Kidney (tissue), 14 donors: ENCODE results near the gene PPM1N. TPM values are rescaled to one million over a fixed set of nuclear protein-coding genes. Genes with fewer than 3 reads are reported as not detected.

Experiments used
- DNase-seq, 5 donors: peaks; one replicate each; pipeline ENCODE4 v3.0.0-alpha.2; 2013 to 2020
- FAIRE-seq: peaks from 2 replicates; lab custom pipeline; 2012; peaks lifted over from hg19 to GRCh38; lab: Jason Lieb, UNC
- H3K27ac ChIP-seq, 2 donors: one replicate each; pipeline ENCODE4 v1.7.0; 2013; ENCODE audit warnings: low read depth in 2 of 2, low read length in 2 of 2, inconsistent platforms in 1 of 2
- H3K27me3 ChIP-seq: one replicate; pipeline ENCODE4 v1.7.1; 2013; ENCODE audit warnings: low read length, inconsistent platforms; ENCODE audit not compliant: control insufficient read depth, insufficient read depth
- H3K36me3 ChIP-seq, 3 donors: one replicate each; pipeline versions ENCODE4 v1.7.0 to v1.7.1; 2013; ENCODE audit warnings: low read length in 3 of 3, control low read depth in 1 of 3, inconsistent platforms in 1 of 3; ENCODE audit not compliant: insufficient read depth in 3 of 3, control insufficient read depth in 2 of 3
- H3K4me1 ChIP-seq, 3 donors: one replicate each; pipeline versions ENCODE4 v1.7.0 to v1.7.1; 2013; ENCODE audit warnings: low read length in 3 of 3, inconsistent platforms in 1 of 3, low read depth in 1 of 3; ENCODE audit not compliant: control insufficient read depth in 2 of 3, insufficient read depth in 2 of 3
- H3K4me3 ChIP-seq, 3 donors: one replicate each; pipeline versions ENCODE4 v1.7.0 to v1.8.1; 2013; ENCODE audit warnings: low read length in 3 of 3, control low read depth in 1 of 3, inconsistent platforms in 1 of 3
- H3K9ac ChIP-seq, 3 donors: one replicate each; pipeline versions ENCODE4 v1.7.0 to v1.7.1; 2013; ENCODE audit warnings: low read length in 3 of 3, control low read depth in 1 of 3, inconsistent platforms in 1 of 3
- H3K9me3 ChIP-seq, 3 donors: one replicate each; pipeline versions ENCODE4 v1.7.0 to v1.7.1; 2013; ENCODE audit warnings: low read length in 3 of 3, control low read depth in 1 of 3, inconsistent platforms in 1 of 3; ENCODE audit not compliant: control insufficient read depth in 2 of 3, insufficient read depth in 1 of 3
- intact Hi-C: fragments of 100-400 bp; cut with DNase I; formaldehyde crosslinking; loops from one replicate; pipeline ENCODE4 v1.11.1; 2022
- polyA plus RNA-seq: library from polyadenylated mRNA; stranded (reverse); fragments of 350-450 nt; fragmentation: Illumina TruSeq; extraction: RNeasy Lipid Tissue Mini Kit (QIAGEN cat#74804); gene quantifications from one replicate; pipeline ENCODE4 v1.2.3, GENCODE V29; 2014; ENCODE audit warnings: low read depth, low replicate concordance; ENCODE audit not compliant: insufficient read depth
- total RNA-seq: library from RNA; stranded (reverse); fragmentation: NEBNext Ultra II Directional; extraction: Animal tissue kit (Norgen Biotek cat#: 25700); gene quantifications from one replicate; pipeline ENCODE4 v1.2.1, GENCODE V29; 2021
- TF ChIP-seq, protein P1 (sequence below): IDR thresholded peaks from 3 replicates; pipeline ENCODE4 v1.5.1; 2012; ENCODE audit warnings: mild to moderate bottlenecking, moderate library complexity, borderline replicate concordance; ENCODE audit not compliant: insufficient read depth; ENCODE audit errors: extremely low read depth
- donor health status: control.
- donor health status: control.
- donor health status: control.
- donor health status: control.
- donor health status: control.
- donor health status: DM: yes; HTN: yes; CAD: no.
- donor health status: Normal renal cell carcinoma (clear cell type).

PPM1N gene
- total and polyA plus RNA-seq, 2 donors from 2014 or later: 0.69 to 2.2 TPM

DNA sequence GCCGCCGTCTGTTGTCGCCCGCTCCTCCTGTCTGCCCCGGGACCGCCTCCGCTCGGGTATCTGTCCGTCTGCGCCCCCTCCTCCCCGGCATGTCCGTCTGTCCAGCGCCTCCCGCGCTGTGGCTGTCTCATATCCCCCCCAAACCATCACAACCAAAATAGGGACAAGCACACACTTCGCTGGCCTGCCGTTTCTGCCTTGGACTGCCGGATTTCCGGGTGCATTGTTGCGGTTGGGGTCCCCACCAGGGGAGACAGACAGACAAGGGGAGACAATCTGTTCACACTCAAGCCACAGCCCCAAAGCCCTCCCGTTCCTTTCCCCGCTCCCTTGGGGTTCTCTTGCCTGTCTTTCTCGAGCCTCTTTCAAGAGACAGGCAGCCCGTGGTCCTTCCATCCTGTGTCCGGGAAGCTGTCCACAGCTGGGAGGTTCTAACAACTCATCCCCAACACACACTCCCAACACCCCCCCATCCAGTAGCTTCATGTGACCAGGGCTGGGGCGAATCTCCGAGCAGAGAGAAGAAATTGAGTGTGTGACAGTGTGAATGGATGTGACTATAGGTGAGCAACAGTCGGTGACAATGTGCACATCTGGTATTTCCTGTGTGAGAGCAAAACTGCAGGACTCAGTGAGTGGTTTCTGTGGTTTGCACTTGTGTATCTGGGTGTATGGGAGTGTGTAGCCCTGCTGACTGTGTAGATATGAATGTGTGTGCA is 47.0 kb upstream of the PPM1N start:
- Histone ChIP-seq H3K27me3 (no peaks in the 10 kb centered on the region), H3K9ac (peak overlapping the region; percentile 43 to 79 (median 64)), H3K4me3 (peak overlapping the region; percentile 53 to 81 (median 61)), H3K36me3 (no peaks in the 10 kb centered on the region), H3K27ac (peak overlapping the region; percentile 16 to 85), H3K4me1 (peaks cover 0 to 17% (median 0%) of the 10 kb centered on the region in 3 donors), H3K9me3 (no peaks in the 10 kb centered on the region)
- TF ChIP-seq, protein P1, sequence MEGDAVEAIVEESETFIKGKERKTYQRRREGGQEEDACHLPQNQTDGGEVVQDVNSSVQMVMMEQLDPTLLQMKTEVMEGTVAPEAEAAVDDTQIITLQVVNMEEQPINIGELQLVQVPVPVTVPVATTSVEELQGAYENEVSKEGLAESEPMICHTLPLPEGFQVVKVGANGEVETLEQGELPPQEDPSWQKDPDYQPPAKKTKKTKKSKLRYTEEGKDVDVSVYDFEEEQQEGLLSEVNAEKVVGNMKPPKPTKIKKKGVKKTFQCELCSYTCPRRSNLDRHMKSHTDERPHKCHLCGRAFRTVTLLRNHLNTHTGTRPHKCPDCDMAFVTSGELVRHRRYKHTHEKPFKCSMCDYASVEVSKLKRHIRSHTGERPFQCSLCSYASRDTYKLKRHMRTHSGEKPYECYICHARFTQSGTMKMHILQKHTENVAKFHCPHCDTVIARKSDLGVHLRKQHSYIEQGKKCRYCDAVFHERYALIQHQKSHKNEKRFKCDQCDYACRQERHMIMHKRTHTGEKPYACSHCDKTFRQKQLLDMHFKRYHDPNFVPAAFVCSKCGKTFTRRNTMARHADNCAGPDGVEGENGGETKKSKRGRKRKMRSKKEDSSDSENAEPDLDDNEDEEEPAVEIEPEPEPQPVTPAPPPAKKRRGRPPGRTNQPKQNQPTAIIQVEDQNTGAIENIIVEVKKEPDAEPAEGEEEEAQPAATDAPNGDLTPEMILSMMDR: no peak
- no peak for FAIRE-seq
- peak in 3 of 5 donors; percentile 59 to 81 (median 71) for DNase-seq
- intact Hi-C loops: no loop called here

DNA sequence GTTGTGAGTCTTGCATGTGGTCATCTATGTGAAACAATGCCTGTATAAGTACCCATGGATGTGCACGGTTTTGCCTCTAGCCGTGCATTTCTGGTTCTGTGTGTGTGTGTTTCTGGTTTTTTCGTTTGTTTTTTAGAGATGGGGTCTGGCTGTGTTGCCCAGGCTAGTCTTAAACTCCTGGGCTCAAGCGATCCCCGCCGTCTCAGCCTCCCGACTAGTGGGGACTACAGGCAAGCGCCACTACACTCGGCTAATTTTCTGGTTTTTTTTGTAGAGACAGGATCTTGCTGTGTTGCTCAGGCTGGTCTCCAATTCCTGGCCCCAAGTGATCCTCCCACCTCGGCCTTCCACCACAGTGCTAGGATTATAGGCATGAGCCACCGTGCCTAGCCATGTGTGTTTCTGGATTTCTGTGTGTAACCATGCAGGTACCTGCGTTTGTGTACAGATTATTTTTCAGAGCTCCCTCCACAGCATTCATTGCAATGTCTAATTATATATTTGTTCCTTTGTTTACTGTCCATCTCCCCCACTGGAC is 46.3 kb upstream of the PPM1N start:
- intact Hi-C loops: no loop called here
- TF ChIP-seq, protein P1: no peak
- Histone ChIP-seq H3K36me3 (no peaks in the 10 kb centered on the region), H3K4me3 (peak overlapping the region in 1 of 3 donors; percentile 81), H3K27me3 (no peaks in the 10 kb centered on the region), H3K27ac (no peak overlapping the region), H3K4me1 (peaks cover 0 to 17% (median 0%) of the 10 kb centered on the region in 3 donors), H3K9me3 (no peaks in the 10 kb centered on the region), H3K9ac (no peak overlapping the region)
- no peak for DNase-seq
- no peak for FAIRE-seq

DNA sequence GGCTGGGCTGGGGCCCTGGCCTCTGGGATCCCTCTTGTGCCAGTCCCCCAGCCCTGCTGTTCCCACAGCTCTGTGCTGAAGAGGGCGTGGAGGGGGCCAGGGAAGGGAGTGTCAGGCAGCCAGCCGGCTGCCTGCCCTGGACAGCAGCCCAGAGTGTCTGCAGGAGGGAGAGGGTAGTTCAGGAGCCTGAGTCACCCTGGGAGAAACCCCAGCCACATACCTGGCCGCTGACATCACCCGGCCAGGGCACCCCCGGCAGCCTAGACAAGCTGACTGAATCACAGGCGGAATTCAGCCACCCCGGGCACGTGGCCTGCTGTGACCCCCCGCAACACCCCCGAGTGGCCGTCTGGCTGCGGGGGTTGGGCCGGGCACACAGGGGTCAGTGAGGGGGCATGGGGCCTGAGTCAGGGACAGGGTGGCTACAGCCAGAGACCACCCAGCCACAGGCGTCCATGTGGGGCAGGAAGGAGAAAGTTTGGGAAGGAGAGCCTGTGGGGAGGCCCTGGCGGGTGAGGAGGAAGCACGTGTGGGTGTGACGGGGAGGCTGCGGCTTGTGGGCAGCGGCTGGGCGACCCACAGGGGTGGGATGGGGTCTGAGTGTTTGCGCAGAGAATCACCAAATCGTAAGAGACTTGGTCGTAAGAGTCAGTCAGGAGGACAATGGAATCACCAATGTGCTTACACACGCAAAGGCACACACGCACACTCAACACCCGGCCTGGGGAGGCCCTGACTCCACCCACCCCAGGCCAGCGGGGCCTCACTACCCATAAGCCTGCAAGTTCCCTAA is 42.3 kb upstream of the PPM1N start:
- DNase-seq (peak; percentile 91 to 97 (median 92)), FAIRE-seq (no peak)
- TF ChIP-seq, protein P1: no peak
- no peak overlapping the region for H3K4me3 ChIP-seq
- no peaks in the 10 kb centered on the region for H3K27me3 ChIP-seq
- H3K9ac ChIP-seq: peak overlapping the region in 2 of 3 donors; percentile 16 to 58
- H3K27ac ChIP-seq: peak overlapping the region; percentile 87 to 93
- intact Hi-C loops: no loop called here
- no peaks in the 10 kb centered on the region for H3K9me3 ChIP-seq
- peaks cover 0 to 17% (median 0%) of the 10 kb centered on the region in 3 donors for H3K4me1 ChIP-seq
- no peaks in the 10 kb centered on the region for H3K36me3 ChIP-seq
